Transverse colon (tissue), 3 donors: ENCODE results near the gene IDNK.

Source experiments
- EP300 ChIP-seq: sonication (generic); formaldehyde crosslinking; IDR thresholded peaks from one replicate; pipeline ENCODE4 v1.6.1; 2017; ENCODE audit warnings: antibody characterized with exemption, low read depth
- TF ChIP-seq, protein P1 (sequence below), 5 experiments: fragments of 200-600 bp in 3 of 5; fragments of 450-650 bp in 2 of 5; sonication (generic) in 3 of 5; IDR thresholded peaks; 1 replicate in 2 of 5; 2 replicates in 3 of 5; pipeline ENCODE4 v1.5.1; 2016 to 2017; ENCODE audit warnings: antibody characterized with exemption in 5 of 5, inconsistent platforms in 3 of 5, mild to moderate bottlenecking in 2 of 5, moderate library complexity in 1 of 5

DNA sequence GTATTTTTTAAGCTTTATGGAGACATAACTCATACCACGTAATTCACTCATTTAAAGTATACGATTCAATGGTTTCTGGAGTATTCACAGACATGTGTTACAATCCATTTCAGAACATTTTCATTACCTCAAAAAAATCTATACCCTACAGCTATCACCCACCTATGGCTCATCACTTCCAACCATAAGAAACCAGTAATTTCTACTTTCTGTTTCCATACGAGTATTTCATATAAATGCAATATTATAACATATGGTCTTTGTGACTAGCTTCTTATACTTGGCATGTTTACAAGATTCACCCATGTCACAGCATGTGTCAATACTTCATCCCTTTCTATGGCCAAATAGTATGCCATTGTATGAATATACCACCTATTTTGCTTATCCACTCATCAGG is 66.0 kb downstream of the IDNK start:
- TF ChIP-seq, protein P1, sequence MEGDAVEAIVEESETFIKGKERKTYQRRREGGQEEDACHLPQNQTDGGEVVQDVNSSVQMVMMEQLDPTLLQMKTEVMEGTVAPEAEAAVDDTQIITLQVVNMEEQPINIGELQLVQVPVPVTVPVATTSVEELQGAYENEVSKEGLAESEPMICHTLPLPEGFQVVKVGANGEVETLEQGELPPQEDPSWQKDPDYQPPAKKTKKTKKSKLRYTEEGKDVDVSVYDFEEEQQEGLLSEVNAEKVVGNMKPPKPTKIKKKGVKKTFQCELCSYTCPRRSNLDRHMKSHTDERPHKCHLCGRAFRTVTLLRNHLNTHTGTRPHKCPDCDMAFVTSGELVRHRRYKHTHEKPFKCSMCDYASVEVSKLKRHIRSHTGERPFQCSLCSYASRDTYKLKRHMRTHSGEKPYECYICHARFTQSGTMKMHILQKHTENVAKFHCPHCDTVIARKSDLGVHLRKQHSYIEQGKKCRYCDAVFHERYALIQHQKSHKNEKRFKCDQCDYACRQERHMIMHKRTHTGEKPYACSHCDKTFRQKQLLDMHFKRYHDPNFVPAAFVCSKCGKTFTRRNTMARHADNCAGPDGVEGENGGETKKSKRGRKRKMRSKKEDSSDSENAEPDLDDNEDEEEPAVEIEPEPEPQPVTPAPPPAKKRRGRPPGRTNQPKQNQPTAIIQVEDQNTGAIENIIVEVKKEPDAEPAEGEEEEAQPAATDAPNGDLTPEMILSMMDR (IDR thresholded peaks at IDR 0.05), result no peak
- TF ChIP-seq EP300, result no peak
